Lower leg skin (tissue), 4 donors: Measurements from ENCODE around the gene UBXN6. TPM values are rescaled to one million over a fixed set of nuclear protein-coding genes. Genes with fewer than 3 reads are reported as not detected.

ENCODE experiments used
- DNase-seq, 2 donors: peaks; one replicate each; pipeline ENCODE4 v3.0.0-alpha.2; 2019; ENCODE audit warnings: low spot score in 2 of 2
- H3K4me3 ChIP-seq: fragments of 200-600 bp; sonication (generic); 2 replicates; pipeline ENCODE4 v1.5.1; 2017; ENCODE audit warnings: mild to moderate bottlenecking, low read depth; ENCODE audit not compliant: poor library complexity, severe bottlenecking
- POLR2A ChIP-seq, 2 donors: fragments of 450-650 bp; IDR thresholded peaks; one replicate each; pipeline ENCODE4 v1.6.1; 2016 to 2017; ENCODE audit warnings: antibody characterized with exemption in 2 of 2, mild to moderate bottlenecking in 1 of 2, moderate library complexity in 1 of 2
- WGBS, 2 donors: methylation state at CpG; one replicate each; pipeline ENCODE4 v1.1.5; 2018; 5-methylcytosine and 5-hydroxymethylcytosine counted together
- intact Hi-C: fragments of 100-400 bp; cut with DNase I; formaldehyde crosslinking; loops from one replicate; pipeline ENCODE4 v1.15.0; 2023; ENCODE audit warnings: low total_unique reads
- total RNA-seq, 4 donors: library from RNA; depleted of rRNA; stranded (reverse); fragments of >200 nt; gene quantifications; one replicate each; pipeline ENCODE4 v1.1.0, GENCODE V29; 2016
- TF ChIP-seq, protein P1 (sequence below), 3 donors: fragments of 450-650 bp; IDR thresholded peaks; one replicate each; pipeline ENCODE4 v1.5.1; 2016; ENCODE audit warnings: antibody characterized with exemption in 3 of 3, mild to moderate bottlenecking in 3 of 3, moderate library complexity in 2 of 3

Gene UBXN6
- total RNA-seq, 4 donors from 2014 or later: 77.0 to 161 (median 111) TPM

DNA sequence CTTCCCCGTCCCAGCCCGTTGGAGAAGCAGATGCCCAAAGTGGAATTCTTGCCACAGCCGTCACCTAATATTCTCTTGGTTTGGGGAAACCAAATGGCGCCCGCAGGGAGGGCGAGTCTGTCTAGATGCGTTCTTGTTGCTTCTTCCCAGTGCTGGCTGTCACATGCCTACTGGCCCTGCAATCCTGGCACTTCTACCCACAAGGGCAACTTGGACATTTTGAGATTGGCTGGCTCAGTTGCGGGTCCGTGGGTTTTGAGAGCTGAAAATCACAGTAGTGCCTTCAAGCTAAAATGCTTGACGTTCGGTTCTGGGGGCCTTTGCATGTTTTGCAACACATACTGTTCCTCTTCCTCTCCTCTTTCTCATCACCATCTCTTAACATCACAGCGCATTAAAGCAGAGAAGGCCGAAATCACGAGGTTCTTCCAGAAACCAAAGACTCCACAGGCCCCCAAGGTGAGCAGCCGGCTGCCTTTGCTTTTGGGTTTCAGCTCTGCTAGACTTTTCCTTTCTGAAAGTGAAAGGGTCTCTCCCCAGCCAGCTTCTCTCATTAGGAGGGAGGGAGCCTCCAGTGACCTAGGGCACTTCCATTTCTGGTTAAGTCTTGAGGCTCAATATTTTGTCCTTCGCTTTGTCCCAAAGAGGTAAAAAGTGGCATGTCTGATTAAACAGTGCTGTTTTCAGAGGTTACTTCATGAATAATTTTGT lies 34.0 kb downstream of the UBXN6 start:
- 86 to 92% methylated on average over 16 of the region's 16 CpGs for WGBS, 2 donors
- DNase-seq: no peak
- intact Hi-C loops: no loop called here
- H3K4me3 ChIP-seq: no peak overlapping the region
- TF ChIP-seq, protein P1, sequence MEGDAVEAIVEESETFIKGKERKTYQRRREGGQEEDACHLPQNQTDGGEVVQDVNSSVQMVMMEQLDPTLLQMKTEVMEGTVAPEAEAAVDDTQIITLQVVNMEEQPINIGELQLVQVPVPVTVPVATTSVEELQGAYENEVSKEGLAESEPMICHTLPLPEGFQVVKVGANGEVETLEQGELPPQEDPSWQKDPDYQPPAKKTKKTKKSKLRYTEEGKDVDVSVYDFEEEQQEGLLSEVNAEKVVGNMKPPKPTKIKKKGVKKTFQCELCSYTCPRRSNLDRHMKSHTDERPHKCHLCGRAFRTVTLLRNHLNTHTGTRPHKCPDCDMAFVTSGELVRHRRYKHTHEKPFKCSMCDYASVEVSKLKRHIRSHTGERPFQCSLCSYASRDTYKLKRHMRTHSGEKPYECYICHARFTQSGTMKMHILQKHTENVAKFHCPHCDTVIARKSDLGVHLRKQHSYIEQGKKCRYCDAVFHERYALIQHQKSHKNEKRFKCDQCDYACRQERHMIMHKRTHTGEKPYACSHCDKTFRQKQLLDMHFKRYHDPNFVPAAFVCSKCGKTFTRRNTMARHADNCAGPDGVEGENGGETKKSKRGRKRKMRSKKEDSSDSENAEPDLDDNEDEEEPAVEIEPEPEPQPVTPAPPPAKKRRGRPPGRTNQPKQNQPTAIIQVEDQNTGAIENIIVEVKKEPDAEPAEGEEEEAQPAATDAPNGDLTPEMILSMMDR (IDR thresholded peaks at IDR 0.05): no peak

DNA sequence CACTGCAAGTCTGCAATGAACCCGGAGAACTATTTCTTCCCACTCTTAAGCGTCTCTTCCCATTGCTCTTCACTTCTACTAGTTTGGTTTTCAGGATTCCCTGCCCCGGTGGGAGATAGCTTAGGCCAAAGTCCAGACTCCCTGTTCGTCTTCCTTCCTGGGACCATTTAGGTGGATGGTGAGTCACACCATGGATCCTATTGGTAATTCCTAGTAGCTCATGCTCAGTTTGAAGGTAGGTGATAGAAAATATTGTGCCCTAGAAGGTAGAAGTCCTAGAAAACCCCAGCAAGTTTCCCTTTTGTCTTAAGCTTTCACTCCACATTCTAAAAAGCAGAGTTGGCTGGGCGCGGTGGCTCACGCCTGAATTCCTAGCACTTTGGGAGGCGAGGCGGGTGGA lies 41.3 kb downstream of the UBXN6 start:
- intact Hi-C loops: no loop called here
- 84 to 93% methylated on average over 9 of the region's 9 CpGs for WGBS, 2 donors
- H3K4me3 ChIP-seq: no peak overlapping the region
- DNase-seq: no peak
- TF ChIP-seq, protein P1 (IDR thresholded peaks at IDR 0.05): no peak
- no peak for TF ChIP-seq POLR2A (IDR thresholded peaks at IDR 0.05)

DNA sequence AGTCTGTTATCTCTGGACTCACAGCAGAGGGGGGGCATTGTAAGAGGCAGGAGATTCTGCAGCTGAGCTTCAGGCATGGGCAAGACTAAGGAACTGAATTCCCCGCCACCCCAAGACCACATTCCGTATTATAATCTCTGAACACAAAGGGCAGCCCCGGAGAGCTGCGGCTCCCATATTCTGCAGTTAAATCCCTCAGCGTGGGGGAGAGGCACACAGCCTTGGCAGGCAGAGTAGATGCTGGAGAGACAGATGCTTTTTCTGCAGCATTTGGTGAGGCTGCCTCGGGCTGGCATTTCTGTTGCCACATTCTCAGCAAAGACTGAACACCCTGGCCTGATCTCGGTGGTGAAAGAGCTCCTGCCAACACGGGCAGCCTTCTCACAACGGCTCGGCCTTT lies 42.2 kb downstream of the UBXN6 start:
- no peak for TF ChIP-seq POLR2A (IDR thresholded peaks at IDR 0.05)
- TF ChIP-seq, protein P1 (IDR thresholded peaks at IDR 0.05): no peak
- 64 to 79% methylated on average over 10 of the region's 10 CpGs for WGBS, 2 donors
- intact Hi-C loops: no loop called here
- H3K4me3 ChIP-seq: no peak overlapping the region
- no peak for DNase-seq

- intact Hi-C loops: no loop called here
- WGBS, 2 donors: 69 to 70% methylated on average over 9 of the region's 9 CpGs
- no peak for DNase-seq
- TF ChIP-seq, protein P1 (IDR thresholded peaks at IDR 0.05): no peak
- no peak for TF ChIP-seq POLR2A (IDR thresholded peaks at IDR 0.05)
- H3K4me3 ChIP-seq: no peak overlapping the region
Observed at GRCh38 chr19:4414800-4415321, 42.7 kb downstream of the UBXN6 start.

- DNase-seq: no peak
- 91 to 92% methylated on average over 7 of the region's 7 CpGs for WGBS, 2 donors
- no peak for TF ChIP-seq POLR2A (IDR thresholded peaks at IDR 0.05)
- TF ChIP-seq, protein P1 (IDR thresholded peaks at IDR 0.05): no peak
- intact Hi-C loops: no loop called here
- no peak overlapping the region for H3K4me3 ChIP-seq
Observed at GRCh38 chr19:4414144-4414799, 43.3 kb downstream of the UBXN6 start.
